GM10266 (cell line): Measurements from ENCODE around the gene RAMP2.

Experiments
- DNase-seq: peaks from one replicate; pipeline ENCODE4 v3.0.0; 2012; ENCODE audit errors: extremely low spot score
- TF ChIP-seq, protein P1 (sequence below): IDR thresholded peaks from 2 replicates; pipeline ENCODE4 v1.5.1; 2012; ENCODE audit warnings: mild to moderate bottlenecking, low read depth; ENCODE audit not compliant: control insufficient read depth, insufficient read depth; ENCODE audit errors: missing control alignments

Gene RAMP2

DNA sequence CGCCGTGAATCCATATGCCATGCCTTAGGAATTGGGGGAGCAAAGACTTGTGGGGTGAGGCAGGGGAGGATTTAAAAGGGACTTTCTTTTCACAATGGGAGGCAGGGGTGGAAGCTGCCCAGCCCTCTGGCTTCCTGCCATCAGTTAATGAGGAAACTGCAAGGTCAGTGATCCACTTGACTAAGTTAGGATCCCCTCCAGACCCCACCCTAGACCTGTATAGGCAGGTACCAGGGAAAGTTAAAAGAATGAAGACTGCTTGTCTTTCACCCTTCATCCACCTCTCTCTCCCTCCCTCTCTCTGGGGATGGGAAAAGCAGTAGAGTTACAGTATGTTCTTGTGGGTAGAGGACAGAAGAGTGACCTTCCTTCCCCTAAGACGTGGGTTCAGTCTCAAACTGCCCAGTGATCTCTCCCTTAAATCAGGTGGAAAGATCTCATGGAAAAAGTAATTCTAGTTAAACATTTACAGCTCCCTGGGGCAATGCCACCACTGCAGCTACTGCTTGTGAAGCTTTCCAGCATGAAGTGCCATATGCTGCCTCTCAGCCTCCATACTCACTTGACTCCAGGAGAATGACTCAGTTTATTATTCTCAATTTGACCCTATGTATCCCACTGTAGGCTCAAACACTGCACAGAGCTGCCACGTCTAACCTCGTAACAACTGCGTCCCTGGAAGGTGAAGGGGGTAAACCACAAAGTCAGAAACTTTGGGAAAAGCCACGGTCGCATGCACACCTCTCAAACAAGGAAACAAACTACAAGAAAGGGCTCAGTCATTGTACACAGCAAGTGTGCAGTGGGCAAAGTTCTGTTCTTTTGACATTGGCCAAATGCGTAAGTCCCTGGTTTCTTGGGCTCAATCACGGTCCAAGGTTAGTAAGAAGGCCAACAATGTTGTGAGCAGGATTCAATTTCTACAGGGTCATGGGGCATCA is 36.3 kb downstream of the RAMP2 start:
- DNase-seq = no peak
- TF ChIP-seq, protein P1, sequence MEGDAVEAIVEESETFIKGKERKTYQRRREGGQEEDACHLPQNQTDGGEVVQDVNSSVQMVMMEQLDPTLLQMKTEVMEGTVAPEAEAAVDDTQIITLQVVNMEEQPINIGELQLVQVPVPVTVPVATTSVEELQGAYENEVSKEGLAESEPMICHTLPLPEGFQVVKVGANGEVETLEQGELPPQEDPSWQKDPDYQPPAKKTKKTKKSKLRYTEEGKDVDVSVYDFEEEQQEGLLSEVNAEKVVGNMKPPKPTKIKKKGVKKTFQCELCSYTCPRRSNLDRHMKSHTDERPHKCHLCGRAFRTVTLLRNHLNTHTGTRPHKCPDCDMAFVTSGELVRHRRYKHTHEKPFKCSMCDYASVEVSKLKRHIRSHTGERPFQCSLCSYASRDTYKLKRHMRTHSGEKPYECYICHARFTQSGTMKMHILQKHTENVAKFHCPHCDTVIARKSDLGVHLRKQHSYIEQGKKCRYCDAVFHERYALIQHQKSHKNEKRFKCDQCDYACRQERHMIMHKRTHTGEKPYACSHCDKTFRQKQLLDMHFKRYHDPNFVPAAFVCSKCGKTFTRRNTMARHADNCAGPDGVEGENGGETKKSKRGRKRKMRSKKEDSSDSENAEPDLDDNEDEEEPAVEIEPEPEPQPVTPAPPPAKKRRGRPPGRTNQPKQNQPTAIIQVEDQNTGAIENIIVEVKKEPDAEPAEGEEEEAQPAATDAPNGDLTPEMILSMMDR = no peak

DNA sequence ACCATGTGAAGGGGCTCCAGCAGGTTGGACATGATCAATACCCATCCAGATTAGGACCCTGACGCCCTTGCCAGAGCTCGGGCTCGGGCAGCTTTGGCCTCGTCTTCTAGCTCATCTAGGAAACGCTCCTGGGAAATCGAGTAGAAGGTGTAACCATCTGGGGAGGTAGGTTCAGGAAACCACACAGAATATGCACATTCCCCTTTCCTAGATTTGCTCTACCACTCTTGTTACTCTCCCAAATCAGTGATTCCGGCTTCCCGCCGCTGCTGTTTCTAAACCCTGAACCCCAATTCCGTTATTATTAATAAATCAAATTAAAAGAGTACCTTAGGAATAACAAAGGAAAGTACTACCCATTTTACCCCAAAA is 37.0 kb downstream of the RAMP2 start:
- TF ChIP-seq, protein P1 = no peak
- no peak for DNase-seq

DNA sequence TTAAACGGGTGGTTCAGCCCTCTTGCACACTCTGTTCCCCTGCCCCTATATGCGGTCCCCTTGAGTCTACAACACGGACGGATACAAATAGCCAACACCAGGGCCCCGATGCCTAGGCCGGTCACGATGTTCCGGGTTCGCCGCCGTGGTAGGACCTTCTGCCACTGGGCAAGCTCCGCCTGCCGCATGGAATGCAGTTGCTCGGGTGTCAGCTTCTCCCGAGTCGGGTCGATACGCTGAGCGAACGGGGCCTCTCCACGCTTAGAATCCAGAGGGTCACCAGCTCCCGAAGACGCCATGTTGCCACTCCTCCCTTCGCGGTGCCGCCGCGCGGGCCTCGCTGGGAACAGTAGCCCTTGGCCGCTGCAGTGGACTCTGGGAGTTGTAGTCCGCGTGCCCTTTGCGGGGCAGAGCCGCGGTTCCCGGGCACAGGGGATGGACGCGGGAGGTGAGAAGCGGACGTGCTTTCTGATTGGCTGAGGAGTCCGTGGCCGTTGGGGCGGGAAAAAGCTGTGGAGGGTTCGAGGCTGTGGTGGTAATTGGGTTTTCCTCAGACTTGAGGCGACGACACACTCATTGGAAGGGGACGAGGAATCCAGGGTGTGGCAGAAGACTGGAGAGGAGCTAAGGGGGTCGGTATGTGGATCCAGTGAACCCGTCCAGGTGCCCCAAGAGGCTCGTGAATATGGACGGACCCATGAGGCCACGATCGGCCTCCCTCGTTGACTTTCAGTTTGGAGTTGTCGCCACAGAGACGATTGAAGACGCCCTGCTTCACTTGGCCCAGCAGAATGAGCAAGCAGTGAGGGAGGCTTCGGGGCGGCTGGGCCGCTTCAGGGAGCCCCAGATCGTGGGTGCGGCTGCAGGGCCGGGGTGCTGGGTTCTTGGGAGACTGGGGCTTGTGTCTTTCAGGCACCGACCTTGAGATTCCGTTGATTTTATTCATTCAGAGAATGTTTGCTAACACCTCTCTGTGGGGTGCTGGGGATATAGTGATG is 37.7 kb downstream of the RAMP2 start, which contains the start of the genes CNTD1 and COA3:
Gene CNTD1 (plus strand): TSS at position 479 of the 998 bp plus-strand sequence. CDS start 207 bp downstream, at position 686.
Gene COA3 (minus strand): TSS at position 322 of the 998 bp plus-strand sequence. CDS start 23 bp downstream, at position 299.
- TF ChIP-seq, protein P1 = no peak
- peak; percentile 91 for DNase-seq

DNA sequence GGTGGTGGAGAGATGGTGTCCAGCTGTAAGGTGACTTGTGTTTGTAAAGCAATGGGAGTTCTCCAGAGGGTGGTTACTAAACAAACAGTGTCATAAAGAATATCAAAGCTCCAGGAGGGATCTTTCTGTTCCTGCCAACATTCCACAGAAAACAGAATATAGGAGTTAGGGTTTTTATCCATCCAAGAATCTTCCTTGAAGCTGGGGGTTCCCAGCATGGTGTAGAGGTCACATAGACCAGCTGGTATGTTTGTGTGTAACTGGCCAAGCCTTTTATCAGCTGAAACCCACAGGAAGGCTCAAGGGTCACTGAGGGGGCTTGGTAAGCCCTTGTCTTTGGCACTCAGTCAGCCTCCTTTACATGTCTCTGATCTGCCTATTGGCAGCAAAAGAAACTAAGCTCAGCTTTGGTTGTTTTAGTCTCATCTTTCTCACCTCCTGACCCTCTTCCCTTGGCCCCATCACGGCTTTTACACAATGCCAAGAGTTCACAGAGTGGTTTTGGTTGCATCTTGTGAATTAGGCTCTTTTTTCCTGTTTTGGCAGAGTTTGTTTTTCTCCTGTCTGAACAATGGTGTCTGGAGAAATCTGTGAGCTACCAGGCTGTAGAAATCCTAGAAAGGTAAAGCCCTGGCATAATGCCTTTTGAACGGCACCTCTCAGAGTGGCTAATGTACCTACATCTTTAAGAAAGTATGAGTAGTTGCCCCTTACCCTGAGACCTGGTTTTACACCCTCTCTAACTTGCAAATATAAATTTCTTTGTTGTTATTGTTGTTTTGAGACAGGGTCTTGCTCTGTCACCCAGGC is 42.3 kb downstream of the RAMP2 start:
- DNase-seq = no peak
- TF ChIP-seq, protein P1 = no peak

DNA sequence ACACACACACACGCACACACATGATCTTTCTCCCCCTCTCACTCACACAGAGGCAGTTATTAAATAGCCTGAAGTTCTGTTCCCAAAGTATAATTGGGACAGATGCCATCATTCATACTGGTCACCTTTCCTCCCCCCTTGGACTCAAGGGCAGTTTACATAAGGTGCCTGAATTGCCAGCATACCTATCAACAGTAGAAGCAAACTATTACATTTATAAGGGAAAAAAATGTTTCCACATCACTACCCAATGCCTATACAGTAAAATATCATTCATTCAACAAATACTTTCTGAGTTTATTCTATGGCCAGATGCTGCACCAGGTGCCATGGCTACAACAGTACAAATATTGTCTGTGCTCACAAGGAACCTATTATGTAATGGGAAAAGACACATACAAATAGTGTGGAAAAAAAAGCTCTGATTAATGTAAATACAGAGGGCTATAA is 43.9 kb downstream of the RAMP2 start:
- TF ChIP-seq, protein P1 = no peak

DNA sequence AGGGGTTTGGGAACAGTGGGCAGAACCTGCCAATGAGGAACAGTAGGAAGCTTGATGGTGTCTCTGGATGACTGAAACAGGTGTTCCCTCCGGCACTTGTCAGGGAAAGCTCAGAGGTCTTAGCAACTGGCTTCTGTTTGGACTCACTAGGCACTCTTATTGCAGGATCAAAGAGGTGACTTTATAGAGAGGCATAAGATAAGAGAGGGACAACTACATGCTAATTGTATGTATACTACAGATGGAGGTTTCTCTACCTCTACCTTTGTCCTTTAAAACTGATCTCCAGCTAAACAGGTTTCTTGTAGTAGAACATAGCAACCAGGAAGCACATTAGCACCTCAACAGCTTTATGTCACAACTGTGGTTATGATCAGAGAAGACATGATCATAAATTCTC is 45.2 kb downstream of the RAMP2 start:
- TF ChIP-seq, protein P1 = no peak
- no peak for DNase-seq

More for the DNA sequence above, 43.9 kb downstream of the RAMP2 start:
- no peak for DNase-seq
